Kidney glomerular epithelial cell (primary cell): Measurements from ENCODE around the gene TP73.

Source experiments
- DNase-seq: peaks from one replicate; lab custom pipeline; 2025; lab: John Stamatoyannopoulos, UW

Gene TP73

GRCh38 chr1:3783651-3784474 is 131.5 kb downstream of the TP73 start:
- no peak for DNase-seq

- DNase-seq, result no peak
Observed at GRCh38 chr1:3785045-3785444, 132.7 kb downstream of the TP73 start.

GRCh38 chr1:3785456-3786157 is 133.3 kb downstream of the TP73 start:
- DNase-seq, result no peak
